ENCODE measurements around the gene DHRSX. TPM values are rescaled to one million over a fixed set of nuclear protein-coding genes. Genes with fewer than 3 reads are reported as not detected.

DHRSX gene
- total and polyA plus RNA-seq, 10 of the 15 experiments (the other 5 are each of a cell fraction or from before 2014, with no cell fraction given) = 1.7 to 39.5 (median 16.5) TPM

GRCh38 chrX:2383144-2383543 is 117.6 kb downstream of the DHRSX start:
- no peak for FAIRE-seq

More at GRCh38 chrX:2383144-2383543, 117.6 kb downstream of the DHRSX start:
- WGBS (ENCODE audit: insufficient coverage, insufficient replicate concordance, low lambda C conversion rate, missing lambda C conversion rate) = 100% methylated on average over 1 of the region's 1 CpG
- ATAC-seq = no peak
- no peak for DNase-seq (ENCODE audit: low read depth, low spot score)
- H2AFZ ChIP-seq (ENCODE audit: control insufficient read depth, low read depth, low read length) = no peak overlapping the region
- H4K20me1 ChIP-seq (ENCODE audit: control insufficient read depth, insufficient read depth) = no peaks in the 10 kb centered on the region
- H3K4me2 ChIP-seq (ENCODE audit: control insufficient read depth, insufficient read depth) = no peak overlapping the region
- H3K9ac ChIP-seq (ENCODE audit: control insufficient read depth, insufficient read depth, low read length) = no peak overlapping the region
- no peaks in the 10 kb centered on the region; the same call in 2 of the 3 replicates for H3K9me3 ChIP-seq (replicated peaks; ENCODE audit: control insufficient read depth, insufficient read depth, low read length)
- no TSS peak for BruUV-seq (replicated peaks)
- RAD21 ChIA-PET (ENCODE audit: unreplicated experiment) = no interaction called here
- no peaks in the 10 kb centered on the region for H3K79me2 ChIP-seq (ENCODE audit: control insufficient read depth, insufficient read depth, low read length)
- SMC1A ChIA-PET (ENCODE audit: uncharacterized antibody, unreplicated experiment) = no interaction called here
- no peaks in the 10 kb centered on the region for H3K4me1 ChIP-seq (ENCODE audit: control insufficient read depth, insufficient read depth, low read length)
- CTCF ChIA-PET = no interaction called here
- H3K27me3 ChIP-seq (replicated peaks in 1 of 2; ENCODE audit: control insufficient read depth in 2 of 2, insufficient read depth in 2 of 2, low read length in 1 of 2) = no peaks in the 10 kb centered on the region
- intact Hi-C loops (cut with micrococcal nuclease; ENCODE audit: unreplicated experiment) = no loop called here
- H3K4me3 ChIP-seq = no peak overlapping the region
- POLR2A ChIA-PET = no interaction called here
- TF ChIP-seq ZSCAN29 (IDR thresholded peaks at IDR 0.05) = no peak
- TF ChIP-seq IRF3 (IDR thresholded peaks at IDR 0.05) = no peak
- no peak for TF ChIP-seq YBX1 (IDR thresholded peaks at IDR 0.05)
- no peak for TF ChIP-seq STAT3 (IDR thresholded peaks at IDR 0.05; ENCODE audit: low read depth, low read length)
- no peak for TF ChIP-seq CUX1 (IDR thresholded peaks at IDR 0.05; ENCODE audit: insufficient replicate concordance, low read depth, low read length)
- no peak for TF ChIP-seq ETV6 (conservative IDR thresholded peaks at IDR 0.05 in 1 of 2, IDR thresholded peaks at IDR 0.05 in 1 of 2; ENCODE audit: borderline replicate concordance in 1 of 2, low read depth in 1 of 2)
- in situ Hi-C loops (cut with MboI) = no loop called here
- no peak overlapping the region for H3K27ac ChIP-seq (ENCODE audit: control insufficient read depth, insufficient read depth)
- H3K36me3 ChIP-seq (ENCODE audit: control insufficient read depth in 2 of 2, insufficient read depth in 2 of 2, low read length in 1 of 2) = no peaks in the 10 kb centered on the region
